SK-N-SH (cell line): ENCODE data around the gene DPP10. TPM values are rescaled to one million over a fixed set of nuclear protein-coding genes. Genes with fewer than 3 reads are reported as not detected.

ENCODE experiments used
- CTCF ChIA-PET: fragments of 300-600, 350-600 bp; formaldehyde crosslinking; extraction: SDS; loops from one replicate; lab custom pipeline; 2021; lab: Yijun Ruan, JAX
- POLR2A ChIA-PET: fragments of 350-600 bp; sonication (Branson Sonifier 250); formaldehyde crosslinking; extraction: SDS; loops from one replicate; lab custom pipeline; 2020; ENCODE audit warnings: antibody characterized with exemption, inconsistent platforms; lab: Yijun Ruan, JAX
- DNase-seq: peaks from one replicate; pipeline ENCODE4 v3.0.0; 2012
- H2AFZ ChIP-seq: fragments of 200-600 bp; sonication (generic); 2 replicates; pipeline ENCODE4 v1.8.1; 2016; ENCODE audit warnings: antibody characterized with exemption, mild to moderate bottlenecking, low read depth
- H3F3A ChIP-seq: fragments of 200-600 bp; sonication (generic); replicated peaks from 2 replicates; pipeline ENCODE3; 2016; ENCODE audit warnings: antibody characterized with exemption, mild to moderate bottlenecking; ENCODE audit not compliant: insufficient read depth
- H3K27ac ChIP-seq, 2 experiments: fragments of 200-500 bp in 1 of 2; fragments of 200-600 bp in 1 of 2; sonication (Bioruptor generic) in 1 of 2; sonication (generic), shearing (Covaris generic) in 1 of 2; 2 replicates each; pipeline versions ENCODE4 v1.5.1 to v1.6.1; 2014 to 2016; ENCODE audit warnings: low read depth in 2 of 2, inconsistent platforms in 1 of 2, low read length in 1 of 2, mild to moderate bottlenecking in 1 of 2, mixed read lengths in 1 of 2
- H3K27me3 ChIP-seq: fragments of 200-600 bp; sonication (generic), shearing (Covaris generic); 2 replicates; pipeline ENCODE4 v1.6.1; 2016; ENCODE audit warnings: mixed run types; ENCODE audit not compliant: insufficient read depth
- H3K36me3 ChIP-seq, 2 experiments: fragments of 200-500 bp in 1 of 2; fragments of 200-600 bp in 1 of 2; sonication (Bioruptor generic) in 1 of 2; sonication (generic) in 1 of 2; replicated peaks in 1 of 2; 2 replicates each; pipeline versions ENCODE3 to v1.5.1; 2014 to 2016; ENCODE audit warnings: low read length in 1 of 2, mild to moderate bottlenecking in 1 of 2; ENCODE audit not compliant: insufficient read depth in 2 of 2, control insufficient read depth in 1 of 2
- H3K4me1 ChIP-seq, 2 experiments: fragments of 200-500 bp in 1 of 2; fragments of 200-600 bp in 1 of 2; sonication (Bioruptor generic) in 1 of 2; sonication (generic), shearing (Covaris generic) in 1 of 2; 2 replicates each; pipeline versions ENCODE4 v1.5.1 to v1.6.1; 2014 to 2016; ENCODE audit warnings: low read depth in 1 of 2, low read length in 1 of 2, mixed run types in 1 of 2; ENCODE audit not compliant: insufficient read depth in 2 of 2, control insufficient read depth in 1 of 2
- H3K4me2 ChIP-seq: fragments of 200-600 bp; sonication (generic), shearing (Covaris generic); 2 replicates; pipeline ENCODE4 v1.6.1; 2017; ENCODE audit warnings: mixed run types
- H3K4me3 ChIP-seq, 2 experiments: fragments of 200-500 bp in 1 of 2; fragments of 200-600 bp in 1 of 2; sonication (Bioruptor generic) in 1 of 2; sonication (generic), shearing (Covaris generic) in 1 of 2; 2 replicates each; pipeline versions ENCODE4 v1.5.1 to v1.8.1; 2014 to 2016; ENCODE audit warnings: low read depth in 2 of 2, inconsistent platforms in 1 of 2, low read length in 1 of 2, mild to moderate bottlenecking in 1 of 2, mixed read lengths in 1 of 2, moderate library complexity in 1 of 2
- H3K79me2 ChIP-seq: fragments of 200-600 bp; sonication (generic); 2 replicates; pipeline ENCODE4 v1.8.1; 2017; ENCODE audit warnings: mild to moderate bottlenecking; ENCODE audit not compliant: insufficient read depth
- H3K9ac ChIP-seq: fragments of 200-600 bp; sonication (generic); 2 replicates; pipeline ENCODE4 v1.6.1; 2017; ENCODE audit warnings: mixed run types
- H3K9me2 ChIP-seq: fragments of 200-600 bp; sonication (generic); 2 replicates; pipeline ENCODE4 v1.6.1; 2017; ENCODE audit warnings: mixed run types
- H3K9me3 ChIP-seq: fragments of 200-600 bp; sonication (generic); 2 replicates; pipeline ENCODE4 v1.6.1; 2017; ENCODE audit warnings: mixed run types, mild to moderate bottlenecking, moderate library complexity
- H4K20me1 ChIP-seq: fragments of 200-600 bp; sonication (generic); 2 replicates; pipeline ENCODE4 v1.6.1; 2017; ENCODE audit warnings: mild to moderate bottlenecking, mixed run types; ENCODE audit not compliant: insufficient read depth
- CHD2 ChIP-seq: fragments of 150-350 bp; IDR thresholded peaks from 2 replicates; pipeline ENCODE4 v1.6.1; 2018; ENCODE audit warnings: low read length; ENCODE audit not compliant: partially characterized antibody
- ELF1 ChIP-seq: IDR thresholded peaks from 2 replicates; pipeline ENCODE4 v1.4.0; 2012
- FOXJ3 ChIP-seq: sonication (generic); formaldehyde crosslinking; IDR thresholded peaks from 2 replicates; pipeline ENCODE4 v1.5.1; 2020; ENCODE audit warnings: mild to moderate bottlenecking, missing genetic modification reagents
- FOXM1 ChIP-seq: IDR thresholded peaks from 2 replicates; pipeline ENCODE4 v1.4.0; 2012; ENCODE audit warnings: low read depth, mild to moderate bottlenecking
- GABPA ChIP-seq: IDR thresholded peaks from 2 replicates; pipeline ENCODE4 v1.4.0; 2012; ENCODE audit warnings: low read depth, mild to moderate bottlenecking
- JUND ChIP-seq: IDR thresholded peaks from 2 replicates; pipeline ENCODE4 v1.4.0; 2012
- MAX ChIP-seq: IDR thresholded peaks from 2 replicates; pipeline ENCODE4 v1.4.0; 2012; ENCODE audit warnings: low read depth
- MEF2A ChIP-seq: IDR thresholded peaks from 2 replicates; pipeline ENCODE4 v1.4.0; 2012; ENCODE audit warnings: low read depth, borderline replicate concordance
- NRF1 ChIP-seq: IDR thresholded peaks from 2 replicates; pipeline ENCODE4 v1.6.1; 2012; ENCODE audit warnings: low read depth, mild to moderate bottlenecking, low read length
- PBX3 ChIP-seq: IDR thresholded peaks from 2 replicates; pipeline ENCODE4; 2012
- POLR2AphosphoS5 ChIP-seq: IDR thresholded peaks from 2 replicates; pipeline ENCODE4 v1.6.1; 2012; ENCODE audit warnings: low read depth, low read length
- RAD21 ChIP-seq: IDR thresholded peaks from 2 replicates; pipeline ENCODE4 v1.6.1; 2012; ENCODE audit warnings: mild to moderate bottlenecking, low read length
- RCOR1 ChIP-seq: fragments of 150-350 bp; IDR thresholded peaks from 2 replicates; pipeline ENCODE4 v1.6.1; 2017; ENCODE audit warnings: antibody characterized with exemption, low read length
- RXRA ChIP-seq: IDR thresholded peaks from 2 replicates; pipeline ENCODE4 v1.4.0; 2012; ENCODE audit warnings: low read depth, mild to moderate bottlenecking, borderline replicate concordance
- SIN3A ChIP-seq: IDR thresholded peaks from 2 replicates; pipeline ENCODE4 v1.6.1; 2012; ENCODE audit warnings: low read depth, mild to moderate bottlenecking, low read length, moderate library complexity, borderline replicate concordance
- SMC3 ChIP-seq: IDR thresholded peaks from 2 replicates; pipeline ENCODE4 v1.6.1; 2012; ENCODE audit warnings: low read depth, low read length, improper control_type of control experiment
- TEAD4 ChIP-seq: IDR thresholded peaks from 2 replicates; pipeline ENCODE4 v1.4.0; 2012; ENCODE audit warnings: mild to moderate bottlenecking, borderline replicate concordance; ENCODE audit not compliant: insufficient read depth
- WGBS: methylation state at CpG from one replicate; pipeline ENCODE4 v1.1.6; 2017; ENCODE audit warnings: low lambda C conversion rate; 5-methylcytosine and 5-hydroxymethylcytosine counted together
- polyA plus RNA-seq, 3 experiments: library from polyadenylated mRNA; depleted of rRNA; stranded (reverse); fragments of >200 nt; gene quantifications; 2 replicates each; pipeline ENCODE4 v1.2.3, GENCODE V29; 2012
- TF ChIP-seq, protein P1 (sequence below): fragments of 200-600 bp; sonication (generic); IDR thresholded peaks from 2 replicates; pipeline ENCODE4 v1.6.1; 2017; ENCODE audit warnings: antibody characterized with exemption, mild to moderate bottlenecking, moderate library complexity
- TF ChIP-seq, protein P2 (sequence below): fragments of 150-350 bp; IDR thresholded peaks from 2 replicates; pipeline ENCODE4 v1.6.1; 2016; ENCODE audit warnings: mild to moderate bottlenecking, low read depth, low read length

DPP10 gene
- polyA plus RNA-seq, 1 of the 3 experiments (the other 2 are of a cell fraction) = not detected

GRCh38 chr2:115160531-115161080 is 718.2 kb downstream of the DPP10 start:
- Histone ChIP-seq H3K27me3 (no peaks in the 10 kb centered on the region), H3K4me1 (no peaks in the 10 kb centered on the region)
- no peak for DNase-seq
- TF ChIP-seq GABPA (no peak), RXRA (no peak), RCOR1 (no peak), NRF1 (no peak), SIN3A (no peak), POLR2AphosphoS5 (no peak), CHD2 (no peak), TEAD4 (no peak), MAX (no peak), JUND (no peak), FOXM1 (no peak), PBX3 (no peak), ELF1 (no peak), FOXJ3 (CRISPR knock-in tag) (no peak), MEF2A (no peak), SMC3 (no peak), RAD21 (no peak)
- TF ChIP-seq, protein P1, sequence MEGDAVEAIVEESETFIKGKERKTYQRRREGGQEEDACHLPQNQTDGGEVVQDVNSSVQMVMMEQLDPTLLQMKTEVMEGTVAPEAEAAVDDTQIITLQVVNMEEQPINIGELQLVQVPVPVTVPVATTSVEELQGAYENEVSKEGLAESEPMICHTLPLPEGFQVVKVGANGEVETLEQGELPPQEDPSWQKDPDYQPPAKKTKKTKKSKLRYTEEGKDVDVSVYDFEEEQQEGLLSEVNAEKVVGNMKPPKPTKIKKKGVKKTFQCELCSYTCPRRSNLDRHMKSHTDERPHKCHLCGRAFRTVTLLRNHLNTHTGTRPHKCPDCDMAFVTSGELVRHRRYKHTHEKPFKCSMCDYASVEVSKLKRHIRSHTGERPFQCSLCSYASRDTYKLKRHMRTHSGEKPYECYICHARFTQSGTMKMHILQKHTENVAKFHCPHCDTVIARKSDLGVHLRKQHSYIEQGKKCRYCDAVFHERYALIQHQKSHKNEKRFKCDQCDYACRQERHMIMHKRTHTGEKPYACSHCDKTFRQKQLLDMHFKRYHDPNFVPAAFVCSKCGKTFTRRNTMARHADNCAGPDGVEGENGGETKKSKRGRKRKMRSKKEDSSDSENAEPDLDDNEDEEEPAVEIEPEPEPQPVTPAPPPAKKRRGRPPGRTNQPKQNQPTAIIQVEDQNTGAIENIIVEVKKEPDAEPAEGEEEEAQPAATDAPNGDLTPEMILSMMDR = no peak
- TF ChIP-seq, protein P2, sequence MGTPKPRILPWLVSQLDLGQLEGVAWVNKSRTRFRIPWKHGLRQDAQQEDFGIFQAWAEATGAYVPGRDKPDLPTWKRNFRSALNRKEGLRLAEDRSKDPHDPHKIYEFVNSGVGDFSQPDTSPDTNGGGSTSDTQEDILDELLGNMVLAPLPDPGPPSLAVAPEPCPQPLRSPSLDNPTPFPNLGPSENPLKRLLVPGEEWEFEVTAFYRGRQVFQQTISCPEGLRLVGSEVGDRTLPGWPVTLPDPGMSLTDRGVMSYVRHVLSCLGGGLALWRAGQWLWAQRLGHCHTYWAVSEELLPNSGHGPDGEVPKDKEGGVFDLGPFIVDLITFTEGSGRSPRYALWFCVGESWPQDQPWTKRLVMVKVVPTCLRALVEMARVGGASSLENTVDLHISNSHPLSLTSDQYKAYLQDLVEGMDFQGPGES = no peak
- TF ChIP-seq, all 33 proteins: peak for 0
- H4K20me1 ChIP-seq = no peaks in the 10 kb centered on the region
- no peak overlapping the region for H3K9ac ChIP-seq
- no peak overlapping the region for H2AFZ ChIP-seq
- H3K9me3 ChIP-seq = no peaks in the 10 kb centered on the region; the same call in 1 of the 2 replicates
- H3K79me2 ChIP-seq = no peaks in the 10 kb centered on the region
- CTCF ChIA-PET = no interaction called here
- no peaks in the 10 kb centered on the region for H3F3A ChIP-seq
- H3K27ac ChIP-seq = no peak overlapping the region
- H3K9me2 ChIP-seq = no peaks in the 10 kb centered on the region
- POLR2A ChIA-PET = no interaction called here
- 36% methylated on average over 12 of the region's 12 CpGs for WGBS
- H3K4me2 ChIP-seq = no peak overlapping the region
- no peaks in the 10 kb centered on the region for H3K36me3 ChIP-seq
- no peak overlapping the region for H3K4me3 ChIP-seq
